H9 (cell line): ENCODE data around the gene NT5C1B. TPM values are rescaled to one million over a fixed set of nuclear protein-coding genes. Genes with fewer than 3 reads are reported as not detected.

Source experiments
- DNase-seq: peaks from one replicate; pipeline ENCODE4 v3.0.0-alpha.2; 2017
- H2AFZ ChIP-seq: one replicate; pipeline ENCODE4 v1.6.1; 2013; ENCODE audit warnings: mild to moderate bottlenecking, low read length, control low read depth, moderate library complexity
- H2AK5ac ChIP-seq: 2 replicates; pipeline ENCODE4 v1.6.1; 2013; ENCODE audit warnings: low read length, control low read depth, mixed read lengths; ENCODE audit not compliant: insufficient read length
- H2BK120ac ChIP-seq: one replicate; pipeline ENCODE4 v1.6.1; 2013; ENCODE audit warnings: low read depth, mild to moderate bottlenecking, low read length, control low read depth, inconsistent platforms; ENCODE audit not compliant: poor library complexity, severe bottlenecking
- H2BK12ac ChIP-seq: 2 replicates; pipeline ENCODE4 v1.6.1; 2013; ENCODE audit warnings: low read length, control low read depth, mixed read lengths, low read depth; ENCODE audit not compliant: insufficient read length
- H2BK15ac ChIP-seq: 2 replicates; pipeline ENCODE4 v1.6.1; 2013; ENCODE audit warnings: low read depth, low read length, control low read depth
- H2BK20ac ChIP-seq: one replicate; pipeline ENCODE4 v1.6.1; 2013; ENCODE audit warnings: low read depth, mild to moderate bottlenecking, low read length, control low read depth, inconsistent platforms; ENCODE audit not compliant: poor library complexity, severe bottlenecking
- H2BK5ac ChIP-seq: 2 replicates; pipeline ENCODE4 v1.6.1; 2013; ENCODE audit warnings: low read length, control low read depth, mixed read lengths; ENCODE audit not compliant: insufficient read length
- H3K14ac ChIP-seq: 2 replicates; pipeline ENCODE4 v1.6.1; 2013; ENCODE audit warnings: low read length, control low read depth; ENCODE audit not compliant: insufficient read depth
- H3K18ac ChIP-seq: 2 replicates; pipeline ENCODE4 v1.6.1; 2013; ENCODE audit warnings: low read depth, mild to moderate bottlenecking, mixed read lengths, low read length, control low read depth; ENCODE audit not compliant: insufficient read length
- H3K23ac ChIP-seq: 2 replicates; pipeline ENCODE4 v1.6.1; 2013; ENCODE audit warnings: low read length, control low read depth, mixed read lengths, low read depth; ENCODE audit not compliant: insufficient read length
- H3K23me2 ChIP-seq: 2 replicates; pipeline ENCODE4 v1.6.1; 2013; ENCODE audit warnings: low read depth, mild to moderate bottlenecking, mixed read lengths, low read length, control low read depth; ENCODE audit not compliant: insufficient read length, poor library complexity, severe bottlenecking
- H3K27ac ChIP-seq: 2 replicates; pipeline ENCODE4 v1.5.1; 2013; ENCODE audit warnings: low read length, control low read depth, mixed read lengths, low read depth; ENCODE audit not compliant: insufficient read length
- H3K27me3 ChIP-seq: 2 replicates; pipeline ENCODE4 v1.6.1; 2013; ENCODE audit warnings: low read length, control low read depth, inconsistent platforms; ENCODE audit not compliant: insufficient read depth
- H3K4ac ChIP-seq: 2 replicates; pipeline ENCODE4 v1.6.1; 2013; ENCODE audit warnings: low read depth, mild to moderate bottlenecking, control low read depth, inconsistent platforms, low read length, moderate library complexity
- H3K4me1 ChIP-seq: 2 replicates; pipeline ENCODE4 v1.6.1; 2013; ENCODE audit warnings: low read length, control low read depth, inconsistent platforms; ENCODE audit not compliant: insufficient read depth
- H3K4me2 ChIP-seq: 2 replicates; pipeline ENCODE4 v1.6.1; 2013; ENCODE audit warnings: low read length, control low read depth, mixed read lengths; ENCODE audit not compliant: insufficient read length, insufficient read depth
- H3K56ac ChIP-seq: 2 replicates; pipeline ENCODE4 v1.6.1; 2013; ENCODE audit warnings: low read depth, mild to moderate bottlenecking, mixed read lengths, low read length, control low read depth; ENCODE audit not compliant: insufficient read length
- H3K79me1 ChIP-seq: 2 replicates; pipeline ENCODE4 v1.6.1; 2013; ENCODE audit warnings: low read depth, mild to moderate bottlenecking, moderate library complexity, low read length, control low read depth, inconsistent platforms; ENCODE audit not compliant: insufficient read depth, poor library complexity, severe bottlenecking
- H3K79me2 ChIP-seq: 2 replicates; pipeline ENCODE4 v1.6.1; 2013; ENCODE audit warnings: low read length, control low read depth, inconsistent platforms; ENCODE audit not compliant: insufficient read depth
- H3K9ac ChIP-seq: 2 replicates; pipeline ENCODE4 v1.6.1; 2013; ENCODE audit warnings: low read length, control low read depth, mixed read lengths; ENCODE audit not compliant: insufficient read length; ENCODE audit errors: extremely low read depth
- H3K9me3 ChIP-seq: one replicate; pipeline ENCODE4 v1.6.1; 2013; ENCODE audit warnings: low read depth, low read length, inconsistent platforms; ENCODE audit not compliant: control insufficient read depth
- H3T11ph ChIP-seq: one replicate; pipeline ENCODE4 v1.6.1; 2013; ENCODE audit warnings: mild to moderate bottlenecking, low read length, control low read depth, inconsistent platforms
- H4K20me1 ChIP-seq: one replicate; pipeline ENCODE4 v1.6.1; 2013; ENCODE audit not compliant: control insufficient read depth, insufficient read length, insufficient read depth
- H4K5ac ChIP-seq: 2 replicates; pipeline ENCODE4 v1.6.1; 2013; ENCODE audit warnings: low read depth, mild to moderate bottlenecking, mixed read lengths, low read length, control low read depth; ENCODE audit not compliant: insufficient read length
- H4K8ac ChIP-seq: replicated peaks from 2 replicates; pipeline ENCODE4 v1.6.1; 2013; ENCODE audit warnings: low read length, control low read depth, mixed read lengths, low read depth; ENCODE audit not compliant: insufficient read length
- H4K91ac ChIP-seq: 2 replicates; pipeline ENCODE4 v1.6.1; 2013; ENCODE audit warnings: low read depth, mild to moderate bottlenecking, moderate library complexity, mixed read lengths, low read length, control low read depth; ENCODE audit not compliant: insufficient read length
- H3K27ac Mint-ChIP-seq, 3 experiments: 2 replicates in 2 of 3; 3 replicates in 1 of 3; pipeline ENCODE4 v1.8.0; 2020 to 2021; ENCODE audit warnings: mixed read lengths in 3 of 3, mild to moderate bottlenecking in 1 of 3, moderate library complexity in 1 of 3
- H3K27me3 Mint-ChIP-seq: 2 replicates; pipeline ENCODE4 v1.8.0; 2021; ENCODE audit warnings: low read depth, mild to moderate bottlenecking, moderate library complexity, mixed read lengths
- H3K36me3 Mint-ChIP-seq, 3 experiments: 2 replicates in 2 of 3; 3 replicates in 1 of 3; pipeline ENCODE4 v1.8.0; 2020 to 2021; ENCODE audit warnings: low read depth in 3 of 3, mixed read lengths in 3 of 3; ENCODE audit not compliant: insufficient read depth in 1 of 3
- H3K4me1 Mint-ChIP-seq, 2 experiments: 2 replicates each; pipeline ENCODE4 v1.8.0; 2020; ENCODE audit warnings: mixed read lengths in 2 of 2
- H3K4me3 Mint-ChIP-seq, 2 experiments: 2 replicates in 1 of 2; 3 replicates in 1 of 2; pipeline ENCODE4 v1.8.0; 2020 to 2021; ENCODE audit warnings: mild to moderate bottlenecking in 2 of 2, mixed read lengths in 2 of 2, moderate library complexity in 1 of 2
- H3K9me3 Mint-ChIP-seq, 2 experiments: 2 replicates in 1 of 2; 3 replicates in 1 of 2; pipeline ENCODE4 v1.8.0; 2020; ENCODE audit warnings: mild to moderate bottlenecking in 2 of 2, mixed read lengths in 2 of 2, moderate library complexity in 1 of 2
- CTCF ChIP-seq: fragments of 200-600 bp; sonication (generic); conservative IDR thresholded peaks from 3 replicates; pipeline ENCODE4 v1.8.0; 2021; ENCODE audit warnings: antibody characterized with exemption, mild to moderate bottlenecking
- WGBS: extraction: QIAGEN DNeasy Blood & Tissue Kit; methylation state at CpG from one replicate; pipeline ENCODE4 v1.1.7; 2013; ENCODE audit warnings: missing lambda C conversion rate, low lambda C conversion rate, mixed read lengths; ENCODE audit not compliant: insufficient read length; ENCODE audit errors: extremely low coverage; 5-methylcytosine and 5-hydroxymethylcytosine counted together
- total RNA-seq: library from RNA; stranded (reverse); gene quantifications from 2 replicates; pipeline ENCODE4 v1.2.1, GENCODE V29; 2021

NT5C1B gene
- total RNA-seq, 1 experiment from 2014 or later, result not detected

- Histone ChIP-seq H3K79me2 (no peaks in the 10 kb centered on the region), H4K20me1 (no peaks in the 10 kb centered on the region), H3T11ph (no peak overlapping the region), H4K5ac (no peak overlapping the region), H3K23ac (no peak overlapping the region), H3K23me2 (no peaks in the 10 kb centered on the region), H4K91ac (no peak overlapping the region), H2AFZ (no peak overlapping the region), H3K27me3 (no peaks in the 10 kb centered on the region), H3K9ac (no peak overlapping the region), H4K8ac (no peak overlapping the region), H3K4ac (no peak overlapping the region), H2BK15ac (no peak overlapping the region), H2BK20ac (no peak overlapping the region), H3K4me2 (no peak overlapping the region), H3K14ac (no peak overlapping the region), H3K56ac (no peak overlapping the region), H3K79me1 (no peaks in the 10 kb centered on the region), H2BK5ac (no peak overlapping the region), H2AK5ac (no peak overlapping the region), H2BK12ac (no peak overlapping the region), H3K9me3 (no peaks in the 10 kb centered on the region), H3K27ac (no peak overlapping the region), H2BK120ac (no peak overlapping the region), H3K4me1 (peaks cover 3% of the 10 kb centered on the region; the same call in 1 of the 2 replicates), H3K18ac (no peak overlapping the region)
- H3K4me3 Mint-ChIP-seq, result no peak overlapping the region
- no peaks in the 10 kb centered on the region for H3K9me3 Mint-ChIP-seq
- H3K27ac Mint-ChIP-seq, result no peak overlapping the region
- TF ChIP-seq CTCF, result no peak
- H3K4me1 Mint-ChIP-seq, result peaks cover 9 to 11% of the 10 kb centered on the region in 2 experiments
- H3K36me3 Mint-ChIP-seq, result no peaks in the 10 kb centered on the region
- no peaks in the 10 kb centered on the region for H3K27me3 Mint-ChIP-seq
- DNase-seq, result no peak
- no CpG with 5 or more reads among the region's 3 CpGs for WGBS
These were observed 45.2 kb downstream of the NT5C1B start for GRCh38 chr2:18544171-18544570.
